Psoas muscle (tissue), 8 donors: ENCODE measurements around the gene IL13. TPM values are rescaled to one million over a fixed set of nuclear protein-coding genes. Genes with fewer than 3 reads are reported as not detected.

Experiments
- ATAC-seq, 4 donors: fragments of 200-7000 bp; cut with Tn5 transposase; one replicate each; pipeline ENCODE4 v1.9.1; 2020; ENCODE audit warnings: moderate library complexity in 3 of 4, mild to moderate bottlenecking in 2 of 4
- DNase-seq, 2 donors: peaks; one replicate each; pipeline ENCODE4 v3.0.0-alpha.2; 2020
- H3K27ac ChIP-seq: fragments of 200-600 bp; one replicate; pipeline ENCODE4 v1.8.0; 2022
- H3K27me3 ChIP-seq, 3 donors: fragments of 200-600 bp in 1 of 3; one replicate each; pipeline versions ENCODE4 v1.6.1 to v1.8.0; 2013 to 2022; ENCODE audit warnings: low read length in 2 of 3, mild to moderate bottlenecking in 2 of 3, moderate library complexity in 1 of 3; ENCODE audit not compliant: insufficient read depth in 3 of 3
- H3K36me3 ChIP-seq, 2 donors: fragments of 200-600 bp in 1 of 2; one replicate each; pipeline versions ENCODE4 v1.6.1 to v1.8.0; 2013 to 2022; ENCODE audit warnings: low read depth in 1 of 2, mild to moderate bottlenecking in 1 of 2, moderate library complexity in 1 of 2; ENCODE audit not compliant: insufficient read depth in 1 of 2
- H3K4me1 ChIP-seq: fragments of 200-600 bp; one replicate; pipeline ENCODE4 v1.8.0; 2022
- H3K4me3 ChIP-seq: fragments of 200-600 bp; one replicate; pipeline ENCODE4 v1.8.0; 2022; ENCODE audit warnings: mild to moderate bottlenecking
- H3K9me3 ChIP-seq: fragments of 200-600 bp; one replicate; pipeline ENCODE4 v1.8.0; 2022
- WGBS, 3 donors: extraction: QIAGEN DNeasy Blood & Tissue Kit; methylation state at CpG; one replicate each; pipeline versions ENCODE4 v1.1.6 to v1.1.7; 2013; 5-methylcytosine and 5-hydroxymethylcytosine counted together
- intact Hi-C, 2 donors: fragments of 100-400 bp; cut with DNase I; formaldehyde crosslinking; loops; one replicate each; pipeline versions ENCODE4 v1.11.0 to v1.14.2; 2022
- polyA plus RNA-seq, 3 donors: library from polyadenylated mRNA; stranded (reverse); fragments of 200-250 nt; gene quantifications; one replicate each; pipeline ENCODE4 v1.2.3, GENCODE V29; 2013
- total RNA-seq, 4 donors: library from RNA; stranded (reverse); fragmentation: NEBNext Ultra II Directional in 2 of 4; extraction: Animal tissue kit (Norgen Biotek cat#: 25700) in 2 of 4; gene quantifications; one replicate each; pipeline versions ENCODE4 v1.2.1 to v1.2.4, GENCODE V29; 2021 to 2023
- TF ChIP-seq, protein P1 (sequence below): fragments of 200-600 bp; IDR thresholded peaks from one replicate; pipeline ENCODE4 v1.8.0; 2022; ENCODE audit warnings: antibody characterized with exemption
- donor health status: healthy with polysubstance abuse.
- donor health status: DM: no; HTN: no; CAD: no; lungs with moderate emphysema.
- donor health status: Bipolar disorder and iron deficiency.
- donor health status: healthy.
- donor health status: DM: yes; HTN: yes; CAD: no.
- donor health status: DM: no; HTN: no; CAD: no.
- donor health status: DM: no; HTN: no; CAD: no.
- donor health status: DM: yes; HTN: yes; CAD: no.

The IL13 gene
- total and polyA plus RNA-seq, 7 donors: not detected

DNA sequence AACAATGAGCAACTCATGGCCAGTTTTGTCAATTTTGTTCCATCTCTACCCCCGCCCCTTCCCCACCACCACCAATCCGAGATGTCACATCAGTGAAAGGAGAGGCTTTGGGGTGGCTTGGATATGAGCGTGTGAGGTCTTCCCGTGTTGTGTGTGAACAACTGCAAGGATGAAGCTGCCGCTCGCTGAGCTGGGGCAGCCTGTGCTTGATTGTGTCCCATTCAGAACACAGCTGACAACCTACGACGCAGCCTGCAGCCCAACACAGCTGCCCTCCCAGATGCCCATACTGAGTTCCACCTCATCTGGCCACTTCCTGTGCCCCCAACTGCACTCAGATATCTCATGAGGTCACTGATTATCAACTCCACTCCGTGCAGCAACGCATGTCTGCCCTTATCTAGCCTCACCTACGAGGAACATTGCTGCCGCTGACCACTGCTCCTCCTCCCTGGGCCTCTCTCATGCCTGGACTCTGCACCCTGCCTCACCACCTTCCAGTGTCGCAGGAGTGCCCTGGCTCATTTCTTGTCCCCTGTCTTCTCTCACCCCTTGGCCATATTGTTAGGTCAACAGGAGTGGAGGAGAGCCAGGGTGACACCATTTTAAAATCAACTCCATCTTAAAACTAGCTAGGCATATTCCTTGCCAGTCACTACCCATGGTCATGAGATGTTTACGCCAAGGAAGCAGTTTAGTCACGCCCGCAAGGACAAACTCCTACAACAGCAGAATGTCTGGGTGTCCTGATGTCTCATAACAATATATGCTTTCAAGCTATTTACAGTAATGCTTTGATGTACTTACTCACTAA is 8.5 kb downstream of the IL13 start:
- Histone ChIP-seq H3K9me3 (no peaks in the 10 kb centered on the region), H3K4me1 (no peaks in the 10 kb centered on the region), H3K36me3 (no peaks in the 10 kb centered on the region), H3K27me3 (peaks cover 0 to 4% (median 0%) of the 10 kb centered on the region in 3 donors), H3K27ac (no peak overlapping the region), H3K4me3 (no peak overlapping the region)
- intact Hi-C loops: no loop called here
- TF ChIP-seq, protein P1, sequence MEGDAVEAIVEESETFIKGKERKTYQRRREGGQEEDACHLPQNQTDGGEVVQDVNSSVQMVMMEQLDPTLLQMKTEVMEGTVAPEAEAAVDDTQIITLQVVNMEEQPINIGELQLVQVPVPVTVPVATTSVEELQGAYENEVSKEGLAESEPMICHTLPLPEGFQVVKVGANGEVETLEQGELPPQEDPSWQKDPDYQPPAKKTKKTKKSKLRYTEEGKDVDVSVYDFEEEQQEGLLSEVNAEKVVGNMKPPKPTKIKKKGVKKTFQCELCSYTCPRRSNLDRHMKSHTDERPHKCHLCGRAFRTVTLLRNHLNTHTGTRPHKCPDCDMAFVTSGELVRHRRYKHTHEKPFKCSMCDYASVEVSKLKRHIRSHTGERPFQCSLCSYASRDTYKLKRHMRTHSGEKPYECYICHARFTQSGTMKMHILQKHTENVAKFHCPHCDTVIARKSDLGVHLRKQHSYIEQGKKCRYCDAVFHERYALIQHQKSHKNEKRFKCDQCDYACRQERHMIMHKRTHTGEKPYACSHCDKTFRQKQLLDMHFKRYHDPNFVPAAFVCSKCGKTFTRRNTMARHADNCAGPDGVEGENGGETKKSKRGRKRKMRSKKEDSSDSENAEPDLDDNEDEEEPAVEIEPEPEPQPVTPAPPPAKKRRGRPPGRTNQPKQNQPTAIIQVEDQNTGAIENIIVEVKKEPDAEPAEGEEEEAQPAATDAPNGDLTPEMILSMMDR: no peak
- ATAC-seq: no peak
- WGBS, 3 donors: 84 to 88% (median 87%) methylated on average over 16 of the region's 16 CpGs
- DNase-seq: no peak

DNA sequence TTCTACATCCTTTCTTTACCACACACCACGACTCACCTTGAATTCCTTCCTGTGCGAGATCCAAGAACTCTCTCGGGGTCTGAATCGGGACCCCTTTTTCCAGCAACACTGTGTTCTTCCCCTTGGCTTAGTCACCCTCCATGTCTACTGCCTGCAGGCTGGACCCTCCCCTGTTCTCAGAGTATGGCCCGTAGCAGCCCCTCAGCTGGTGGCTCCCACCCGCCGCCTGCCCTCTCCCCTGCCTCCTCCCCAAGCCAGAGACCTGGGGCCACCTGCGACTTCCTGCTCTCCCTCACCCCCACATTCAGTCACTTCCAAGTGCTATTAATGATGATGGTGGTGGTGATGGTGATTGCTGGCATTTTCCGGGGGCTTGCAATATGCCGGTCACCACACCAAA is 9.3 kb downstream of the IL13 start:
- H3K4me1 ChIP-seq: no peaks in the 10 kb centered on the region
- TF ChIP-seq, protein P1: no peak
- no peak overlapping the region for H3K27ac ChIP-seq
- DNase-seq (no peak), ATAC-seq (no peak)
- 85 to 86% (median 85%) methylated on average over 10 of the region's 10 CpGs for WGBS, 3 donors
- no peak overlapping the region for H3K4me3 ChIP-seq
- no peaks in the 10 kb centered on the region for H3K9me3 ChIP-seq
- intact Hi-C loops: no loop called here
- peaks cover 0 to 4% (median 0%) of the 10 kb centered on the region in 3 donors for H3K27me3 ChIP-seq
- H3K36me3 ChIP-seq: no peaks in the 10 kb centered on the region

DNA sequence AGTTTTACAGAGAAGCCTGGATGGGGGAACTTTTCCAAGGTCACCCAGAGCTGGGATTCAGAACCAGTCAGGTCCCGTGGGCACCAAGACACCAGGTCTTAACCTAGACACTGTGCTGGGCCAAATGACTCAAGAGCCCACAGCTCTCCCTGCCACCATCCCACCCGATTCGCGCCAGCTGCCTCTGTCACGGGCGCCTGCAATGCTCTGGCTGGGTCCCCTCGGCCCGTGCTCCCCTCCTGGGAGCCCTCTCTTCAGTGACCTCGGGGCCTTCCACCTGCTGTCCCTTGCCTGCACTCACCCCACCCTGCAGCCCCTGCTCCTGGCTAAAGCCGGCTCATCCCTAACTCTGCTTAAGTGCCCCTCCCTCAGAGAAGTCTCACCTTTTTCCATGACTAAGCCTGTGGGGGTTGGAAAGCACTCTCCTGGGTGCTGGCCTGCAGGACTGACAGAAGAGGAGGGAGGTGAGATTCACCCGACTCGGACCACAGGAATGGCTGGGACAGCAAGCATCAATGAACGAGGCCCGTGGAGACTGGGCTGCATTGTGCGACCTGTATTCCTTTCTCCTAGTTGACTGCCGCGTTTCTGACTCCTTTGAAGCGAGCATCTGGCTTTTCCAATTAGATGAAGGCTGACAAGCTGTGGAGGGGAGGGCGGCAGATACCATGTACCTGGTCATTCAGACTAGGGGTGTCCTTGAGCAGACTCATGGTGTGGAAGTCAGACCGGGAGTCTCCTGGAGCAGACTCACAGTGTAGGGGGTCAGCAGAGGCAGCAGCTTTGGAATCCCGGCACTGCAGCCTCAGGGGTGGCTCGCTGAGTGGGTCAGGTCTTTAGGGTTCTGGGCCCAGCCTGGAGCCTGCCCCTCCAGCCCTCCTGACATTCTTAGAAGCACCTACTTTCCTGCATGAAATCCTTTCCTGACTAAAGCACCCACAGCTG is 10.1 kb downstream of the IL13 start:
- H3K4me3 ChIP-seq: no peak overlapping the region
- DNase-seq (no peak), ATAC-seq (no peak)
- no peaks in the 10 kb centered on the region for H3K9me3 ChIP-seq
- no peak overlapping the region for H3K27ac ChIP-seq
- intact Hi-C loops: no loop called here
- H3K4me1 ChIP-seq: no peaks in the 10 kb centered on the region
- peaks cover 0 to 4% (median 0%) of the 10 kb centered on the region in 3 donors for H3K27me3 ChIP-seq
- 66 to 68% (median 67%) methylated on average over 22 of the region's 22 CpGs for WGBS, 3 donors
- H3K36me3 ChIP-seq: no peaks in the 10 kb centered on the region
- TF ChIP-seq, protein P1: no peak

DNA sequence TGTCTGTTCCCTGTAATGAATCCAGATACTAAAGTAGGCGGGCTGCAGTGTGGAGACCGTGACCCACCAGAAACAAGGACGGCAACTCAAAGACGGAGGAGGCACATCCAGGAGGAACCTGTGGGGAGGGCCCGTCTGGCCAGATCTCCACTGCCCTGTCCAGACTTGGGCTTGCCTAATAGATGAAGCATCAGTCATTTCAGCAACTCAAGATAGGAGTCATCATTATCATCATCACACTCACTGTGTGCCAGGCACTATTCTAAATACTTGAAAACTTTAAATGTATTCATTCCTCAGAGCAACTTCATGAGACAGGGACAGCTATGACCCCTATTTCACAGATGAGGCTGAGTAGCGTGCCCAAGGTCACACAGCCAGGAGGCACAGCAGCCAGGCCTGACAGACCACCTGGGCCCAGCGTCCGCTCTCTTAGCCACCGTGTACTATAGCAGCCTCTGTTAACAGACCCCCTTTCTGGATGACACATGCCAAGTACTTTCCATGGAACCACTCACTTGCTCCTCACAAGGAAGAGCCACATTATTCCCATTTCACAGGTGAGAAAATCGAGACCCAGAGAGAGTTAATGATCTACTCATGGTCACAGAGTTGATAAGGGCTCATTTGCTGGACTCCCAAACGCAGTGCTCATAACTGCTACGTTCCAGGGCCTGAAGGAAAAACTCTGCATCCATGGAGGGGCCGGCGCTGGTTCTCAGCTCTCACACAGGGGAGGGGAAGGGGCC is 10.9 kb downstream of the IL13 start:
- no peak overlapping the region for H3K27ac ChIP-seq
- DNase-seq (no peak), ATAC-seq (no peak)
- intact Hi-C loops: no loop called here
- TF ChIP-seq, protein P1: no peak
- no peaks in the 10 kb centered on the region for H3K36me3 ChIP-seq
- H3K4me3 ChIP-seq: no peak overlapping the region
- WGBS, 3 donors: 85 to 87% (median 86%) methylated on average over 14 of the region's 14 CpGs
- no peaks in the 10 kb centered on the region for H3K4me1 ChIP-seq
- no peaks in the 10 kb centered on the region for H3K9me3 ChIP-seq
- peaks cover 0 to 4% (median 0%) of the 10 kb centered on the region in 3 donors for H3K27me3 ChIP-seq
